GM19395 (cell line): ENCODE measurements around the gene MS4A12.
"Not testable (repeated sequence)": the region's sequence is repeated elsewhere in the genome, so short reads cannot be mapped to it uniquely, and the experiment has no call there.

ENCODE experiments used
- ATAC-seq: cut with Tn5 transposase; IDR thresholded peaks from one replicate; pipeline ENCODE4 v1.9.1; 2021; ENCODE audit warnings: mild to moderate bottlenecking, moderate library complexity; ENCODE audit not compliant: unreplicated experiment

MS4A12 gene, protein sequence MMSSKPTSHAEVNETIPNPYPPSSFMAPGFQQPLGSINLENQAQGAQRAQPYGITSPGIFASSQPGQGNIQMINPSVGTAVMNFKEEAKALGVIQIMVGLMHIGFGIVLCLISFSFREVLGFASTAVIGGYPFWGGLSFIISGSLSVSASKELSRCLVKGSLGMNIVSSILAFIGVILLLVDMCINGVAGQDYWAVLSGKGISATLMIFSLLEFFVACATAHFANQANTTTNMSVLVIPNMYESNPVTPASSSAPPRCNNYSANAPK

DNA sequence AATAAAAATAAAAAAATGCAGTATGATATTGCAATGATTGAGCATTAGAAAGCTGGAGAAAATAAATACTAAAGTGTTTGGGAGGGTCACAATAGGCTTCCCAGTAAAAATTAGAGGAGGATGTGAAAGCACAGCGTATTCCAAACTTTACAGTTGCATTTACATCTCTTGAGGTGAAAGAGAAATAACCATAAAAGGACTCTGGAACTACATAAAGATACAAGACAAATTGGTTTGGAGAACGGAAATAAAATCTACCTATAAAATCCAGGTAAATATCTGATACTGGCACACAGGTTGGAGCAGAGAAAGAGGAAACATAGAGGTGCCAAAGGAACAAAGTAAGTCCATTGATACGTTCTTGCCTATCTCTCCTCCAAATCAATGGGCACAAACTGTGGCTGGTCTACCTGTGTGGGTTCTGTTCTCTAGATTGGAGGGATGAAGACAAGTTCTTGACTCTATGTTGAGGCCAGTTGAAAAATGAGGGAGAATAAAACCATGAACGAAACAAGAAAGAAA is at the start of gene MS4A12:
MS4A12 (plus strand) TSS at position 291 of the 522 bp plus-strand sequence. CDS start 4,541 bp downstream, outside the sequence.
- ATAC-seq, result no peak

DNA sequence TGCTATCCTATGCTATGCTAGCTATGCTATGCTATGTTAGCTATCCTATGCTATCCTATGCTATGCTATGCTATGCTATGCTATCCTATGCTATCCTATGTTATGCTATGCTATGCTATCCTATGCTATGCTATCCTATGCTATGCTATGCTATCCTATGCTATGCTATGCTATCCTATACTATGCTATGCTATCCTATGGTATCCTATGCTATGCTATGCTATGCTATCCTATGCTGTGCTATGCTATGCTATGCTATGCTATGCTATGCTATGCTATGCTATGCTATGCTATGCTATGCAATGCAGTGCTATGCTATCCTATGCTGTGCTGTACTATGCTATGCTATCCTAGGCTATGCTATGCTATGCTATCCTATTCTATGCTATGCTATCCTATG is 45.5 kb upstream of the MS4A12 start:
- ATAC-seq, result no peak

DNA sequence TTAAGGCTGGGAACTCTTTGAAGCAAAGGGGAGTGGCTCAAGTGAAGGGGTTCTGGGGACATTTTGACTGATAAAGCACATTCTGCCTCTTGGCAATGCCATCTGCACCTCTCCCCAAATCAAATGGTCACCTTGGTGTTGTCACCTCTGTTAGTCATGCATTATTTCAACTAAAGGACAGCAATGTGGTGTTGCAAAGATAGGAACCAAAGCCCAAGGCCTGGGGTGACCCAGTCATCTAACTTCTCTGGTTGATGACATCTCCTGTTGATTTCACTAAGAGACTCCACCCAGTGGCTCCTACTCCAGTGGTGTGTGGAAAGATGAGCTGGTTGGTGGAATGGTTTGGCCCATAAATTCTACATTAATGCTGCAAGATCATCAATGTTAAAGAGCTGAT is 44.7 kb upstream of the MS4A12 start:
- no peak for ATAC-seq

DNA sequence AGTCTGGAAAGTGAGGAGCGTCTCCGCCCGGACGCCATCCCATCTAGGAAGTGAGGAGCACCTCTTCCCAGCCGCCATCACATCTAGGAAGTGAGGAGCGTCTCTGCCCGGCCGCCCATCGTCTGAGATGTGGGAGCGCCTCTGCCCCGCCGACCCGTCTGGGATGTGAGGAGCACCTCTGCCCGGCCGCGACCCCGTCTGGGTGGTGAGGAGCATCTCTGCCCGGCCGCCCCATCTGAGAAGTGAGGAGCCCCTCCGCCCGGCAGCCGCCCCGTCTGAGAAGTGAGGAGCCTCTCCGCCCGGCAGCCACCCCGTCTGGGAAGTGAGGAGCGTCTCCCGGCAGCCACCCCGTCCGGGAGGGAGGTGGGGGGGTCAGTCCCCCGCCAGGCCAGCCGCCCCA is 41.4 kb upstream of the MS4A12 start:
- not testable (repeated sequence) for ATAC-seq

DNA sequence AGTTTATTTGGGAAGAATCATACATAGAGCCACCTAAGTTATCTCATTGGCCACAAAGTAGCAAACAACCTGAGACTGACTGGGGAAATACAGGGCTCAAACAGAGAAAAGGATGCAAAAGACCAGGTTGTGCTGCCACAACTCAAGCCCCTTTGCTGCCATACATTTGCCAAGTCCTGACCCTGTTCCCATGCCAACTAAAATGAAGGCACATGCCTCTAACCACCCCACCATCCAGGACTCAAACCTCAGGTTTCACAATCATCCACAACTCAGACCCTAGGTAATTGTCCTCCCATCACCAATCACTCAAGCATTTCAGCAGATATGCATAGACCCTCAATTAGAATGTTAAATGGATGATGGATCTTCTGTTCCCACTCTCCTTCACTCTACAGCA is 38.4 kb upstream of the MS4A12 start:
- no peak for ATAC-seq

DNA sequence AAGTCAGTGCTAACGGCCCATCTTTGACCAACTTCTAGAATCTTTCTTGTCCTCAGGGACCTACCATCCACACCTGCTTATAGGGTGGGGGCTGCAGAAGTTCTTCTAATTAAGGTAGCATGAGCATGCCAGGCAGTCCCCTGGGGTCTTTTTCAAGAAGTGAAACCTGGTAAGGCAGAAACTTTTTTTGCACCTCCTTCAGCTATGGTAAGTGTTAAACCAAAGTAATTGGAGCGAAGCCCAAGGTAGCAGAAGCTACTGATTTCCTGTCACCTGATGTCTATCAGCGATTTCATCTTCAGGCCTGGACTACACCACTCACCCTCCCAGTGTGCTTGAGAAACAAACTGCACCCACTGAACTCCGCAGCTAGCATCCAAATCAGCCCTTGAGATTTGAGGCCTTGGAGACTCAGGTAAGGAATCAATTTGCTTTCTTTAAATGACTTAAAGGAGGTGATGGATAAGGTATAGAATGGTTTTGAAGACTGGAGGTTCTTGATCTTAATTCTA is 37.0 kb upstream of the MS4A12 start, which contains the start of gene MS4A1:
MS4A1 (plus strand) TSS at position 317 of the 512 bp plus-strand sequence. CDS start 6,528 bp downstream, outside the sequence.
- ATAC-seq, result peak; percentile 87

DNA sequence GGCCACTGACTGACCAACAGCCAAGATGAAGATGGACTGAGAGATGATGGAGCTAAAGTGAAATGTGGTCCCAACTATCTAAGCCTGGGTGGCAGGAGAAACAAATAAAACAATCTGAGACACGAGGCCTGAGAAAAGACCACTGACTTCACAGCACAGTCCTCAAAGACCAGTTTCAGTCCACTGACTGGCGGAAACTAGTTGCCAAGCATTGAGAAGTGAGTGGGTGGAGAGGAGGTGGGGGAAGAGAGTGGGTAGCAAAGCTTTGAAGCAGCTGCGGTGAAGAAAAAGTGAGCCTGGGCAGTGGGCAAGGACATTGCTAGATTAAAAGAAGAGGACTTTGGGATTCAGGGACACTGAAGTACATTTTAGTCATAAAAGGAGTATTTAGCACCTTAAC is 35.0 kb upstream of the MS4A12 start:
- peak; percentile 48 for ATAC-seq

DNA sequence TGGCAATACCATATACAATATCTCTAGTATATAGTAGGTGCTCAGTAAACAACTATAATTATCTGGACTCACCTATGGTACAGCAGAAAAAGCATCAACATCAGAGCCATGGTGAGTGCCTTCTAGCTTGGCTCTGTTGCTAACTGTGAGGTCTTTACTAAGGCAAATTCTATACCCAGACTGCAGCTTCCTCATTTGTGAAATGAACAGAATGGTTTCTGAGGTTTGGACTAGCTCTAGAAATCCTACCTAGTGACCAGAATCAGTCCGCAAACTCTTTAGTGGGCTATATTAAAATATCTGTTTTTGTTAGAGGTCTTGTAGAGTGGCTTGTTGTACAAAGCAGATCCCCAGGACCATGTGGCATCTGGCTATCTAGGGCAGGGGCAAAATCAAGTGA is 33.2 kb upstream of the MS4A12 start:
- peak; percentile 30 for ATAC-seq

DNA sequence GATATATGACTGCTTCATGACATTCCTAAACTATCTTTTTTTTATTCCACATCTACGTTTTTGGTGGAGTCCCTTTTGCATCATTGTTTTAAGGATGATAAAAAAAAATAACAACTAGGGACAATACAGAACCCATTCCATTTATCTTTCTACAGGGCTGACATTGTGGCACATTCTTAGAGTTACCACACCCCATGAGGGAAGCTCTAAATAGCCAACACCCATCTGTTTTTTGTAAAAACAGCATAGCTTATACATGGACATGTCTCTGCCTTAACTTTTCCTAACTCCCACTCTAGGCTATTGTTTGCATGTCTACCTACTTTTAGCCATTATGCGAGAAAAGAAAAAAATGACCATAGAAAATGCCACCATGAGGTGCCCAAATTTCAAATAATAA is 23.7 kb upstream of the MS4A12 start:
- ATAC-seq, result no peak

DNA sequence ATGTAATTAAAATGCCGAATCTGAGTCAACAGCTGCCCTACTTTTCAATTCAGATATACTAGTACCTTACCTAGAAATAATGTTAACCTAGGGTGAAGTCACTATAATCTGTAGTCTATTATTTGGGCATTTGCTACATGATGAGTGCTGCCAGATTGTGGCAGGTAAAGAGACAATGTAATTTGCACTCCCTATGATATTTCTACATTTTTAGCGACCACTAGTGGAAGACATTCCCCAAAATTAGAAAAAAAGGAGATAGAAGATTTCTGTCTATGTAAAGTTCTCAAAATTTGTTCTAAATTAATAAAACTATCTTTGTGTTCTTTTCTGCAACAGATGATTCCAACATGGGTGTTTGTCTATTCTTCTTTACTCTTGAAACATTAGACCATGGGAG is 22.9 kb upstream of the MS4A12 start:
- ATAC-seq, result no peak

DNA sequence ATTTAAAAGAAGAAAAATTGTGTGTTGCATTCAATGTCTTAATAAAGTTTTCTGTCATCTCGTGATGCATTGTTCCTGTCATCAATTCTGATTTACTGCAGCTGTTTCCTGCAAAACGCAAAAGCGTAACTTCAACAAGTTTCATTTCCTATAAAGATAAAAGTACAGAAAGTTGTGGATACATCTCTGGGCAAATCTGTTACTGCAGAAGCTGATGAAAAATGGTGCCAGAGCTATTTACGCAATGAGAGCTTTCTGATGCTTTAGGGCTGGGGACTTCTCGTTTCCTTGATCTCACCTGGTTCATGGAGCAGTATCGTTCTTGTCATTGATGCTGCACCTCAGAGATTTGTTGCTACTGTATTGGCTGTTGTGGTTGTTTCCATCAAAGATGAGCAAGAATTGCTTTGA is 15.5 kb upstream of the MS4A12 start:
- peak; percentile 89 for ATAC-seq

DNA sequence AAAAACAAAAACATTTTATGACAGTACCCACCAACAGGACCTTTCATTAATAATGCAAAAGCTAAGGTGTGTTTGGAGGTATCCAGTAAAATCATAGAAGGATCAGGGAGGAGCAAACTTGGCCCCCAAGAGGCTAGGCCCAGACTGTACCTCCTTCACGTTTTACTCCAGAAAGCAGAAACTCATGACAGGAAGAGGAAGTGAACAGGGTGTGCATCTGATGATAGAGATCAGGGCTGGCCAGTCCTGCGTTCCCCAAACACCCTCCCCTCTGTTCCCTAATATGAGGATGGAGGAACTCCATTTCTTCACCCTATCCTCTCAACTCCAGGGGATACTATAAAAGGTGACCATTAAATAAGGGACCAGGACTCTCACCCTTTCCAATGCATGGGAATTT is 10.2 kb upstream of the MS4A12 start:
- peak; percentile 42 for ATAC-seq

DNA sequence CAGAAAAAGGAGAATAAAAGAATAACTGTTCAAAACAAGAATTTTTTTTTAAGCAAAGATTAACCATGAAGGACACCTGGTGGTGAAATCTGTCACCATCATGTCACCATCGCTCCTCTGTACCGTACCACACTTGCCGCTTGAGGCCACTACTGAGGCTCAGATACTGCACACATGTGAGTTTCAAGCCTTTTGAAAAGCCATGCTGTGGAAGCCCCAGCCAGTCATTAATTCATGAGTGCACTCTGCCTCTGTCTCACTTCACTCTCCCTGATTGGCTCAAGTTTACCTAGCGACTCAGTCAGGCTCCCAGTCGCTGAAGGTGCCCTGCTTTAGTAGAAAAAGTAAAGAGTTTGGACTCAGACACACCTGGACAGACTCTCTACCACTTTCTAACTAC is 6.6 kb upstream of the MS4A12 start:
- ATAC-seq, result peak; percentile 99

DNA sequence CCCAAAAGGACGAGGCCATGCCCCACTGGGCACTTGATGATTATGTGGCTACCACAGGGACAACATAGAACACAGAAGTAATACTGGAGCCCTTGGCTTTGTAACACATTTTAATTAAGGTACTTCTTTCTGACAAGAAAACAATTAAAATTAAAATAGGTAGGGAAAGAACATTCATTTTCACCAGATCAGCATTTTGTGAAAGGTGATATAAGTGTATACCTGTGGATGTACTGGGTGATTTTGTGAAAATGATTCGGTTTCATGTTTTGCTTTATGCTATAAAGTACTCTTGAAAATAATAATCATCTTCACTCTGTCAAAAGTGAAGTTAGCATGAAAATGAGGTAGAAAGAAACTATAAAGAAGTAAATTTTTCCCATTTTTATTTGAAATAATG is 876 bp downstream of the MS4A12 start:
- no peak for ATAC-seq

DNA sequence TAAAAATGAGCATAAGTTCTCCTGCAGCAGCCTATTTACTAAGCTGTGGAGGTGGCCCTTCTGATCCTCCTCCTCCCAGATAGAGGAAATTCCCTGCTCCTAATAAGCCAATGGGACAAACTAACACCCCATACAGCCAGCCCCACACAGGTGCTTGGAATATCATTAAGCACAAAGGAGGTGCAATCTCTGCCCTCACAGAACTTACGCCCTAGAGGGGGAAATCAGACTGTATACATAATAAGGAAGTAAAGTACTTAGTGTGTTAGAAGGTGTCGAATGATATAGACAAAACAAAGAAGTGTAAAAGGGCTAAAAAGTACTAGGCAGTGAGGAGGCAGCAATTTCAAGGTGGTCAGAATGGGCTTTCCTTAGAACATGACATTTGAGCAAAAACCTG is 5.8 kb downstream of the MS4A12 start:
- ATAC-seq, result peak; percentile 30

DNA sequence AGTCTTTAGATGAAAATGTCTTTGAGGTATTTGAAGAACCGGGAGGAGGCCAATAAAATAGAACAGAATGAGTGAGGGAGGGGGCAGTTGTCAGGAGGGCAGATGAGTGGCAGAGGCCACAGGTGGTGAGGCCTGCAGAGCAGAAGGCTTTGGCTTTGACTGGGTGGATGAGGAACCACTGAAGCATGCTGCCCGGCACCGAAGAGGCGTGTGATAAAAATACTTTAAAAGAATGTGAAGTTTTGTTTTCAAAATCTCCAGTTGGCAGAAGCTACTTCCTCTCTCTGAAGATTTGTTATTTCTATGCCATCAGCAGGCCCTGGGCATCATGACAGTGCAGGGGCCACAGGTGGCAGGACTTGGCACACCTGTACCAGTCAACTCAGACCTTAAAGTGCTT is 6.3 kb downstream of the MS4A12 start:
- peak; percentile 71 for ATAC-seq

DNA sequence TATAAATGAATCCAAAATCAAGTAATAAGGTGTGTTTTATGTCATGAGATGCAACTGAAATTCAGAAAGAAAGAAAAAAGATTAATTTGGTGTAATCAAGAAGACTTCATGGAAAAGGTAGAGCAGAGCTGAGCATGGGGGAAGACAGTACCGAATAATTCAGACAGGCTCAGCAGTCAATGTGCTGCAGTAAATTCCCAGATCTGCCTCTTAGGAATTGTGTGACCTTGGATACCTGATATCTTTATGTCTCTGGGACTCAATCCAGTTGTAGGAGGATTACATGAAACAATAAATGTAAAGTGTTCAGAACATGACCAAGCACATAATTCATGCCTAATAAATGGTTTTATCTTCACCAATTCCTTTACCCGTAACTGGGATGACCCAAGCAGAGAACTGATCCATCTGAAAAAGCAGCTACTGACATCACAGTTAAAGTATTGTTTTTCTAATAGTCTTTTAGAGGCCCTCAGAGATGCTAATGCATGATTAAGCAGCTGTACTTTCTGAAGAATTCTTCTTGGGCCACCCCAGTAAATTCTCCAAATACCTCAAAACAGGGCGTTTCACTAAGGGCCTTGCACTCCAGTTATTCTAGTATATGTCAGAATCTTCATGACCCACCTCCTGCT is 7.8 kb downstream of the MS4A12 start:
- ATAC-seq, result no peak

DNA sequence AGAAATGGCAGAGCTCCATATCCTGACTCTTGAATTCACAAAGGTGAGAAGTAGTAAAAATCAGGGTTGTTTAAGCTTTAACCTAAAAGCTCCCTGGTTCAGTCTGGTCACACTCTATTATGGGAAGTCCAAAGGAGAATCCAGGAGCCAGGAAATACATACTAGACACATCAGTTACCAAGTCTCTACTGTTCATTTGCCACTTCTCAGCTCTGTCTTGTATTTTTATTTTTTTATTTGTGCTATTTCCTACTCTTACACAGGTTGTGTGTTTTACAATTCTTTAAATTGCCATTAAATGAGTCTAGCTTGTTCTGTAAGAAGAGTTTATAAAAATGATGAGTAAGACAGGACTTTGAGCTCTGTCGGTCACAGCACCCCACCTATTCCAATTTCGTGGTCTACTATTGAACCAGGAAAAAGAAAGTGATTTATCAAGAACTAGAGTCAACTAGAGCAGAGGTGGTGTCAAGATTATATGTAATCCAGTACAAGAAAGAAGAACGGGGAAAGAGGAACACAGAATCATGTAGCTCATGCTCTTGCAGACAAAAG is 9.7 kb downstream of the MS4A12 start:
- no peak for ATAC-seq

DNA sequence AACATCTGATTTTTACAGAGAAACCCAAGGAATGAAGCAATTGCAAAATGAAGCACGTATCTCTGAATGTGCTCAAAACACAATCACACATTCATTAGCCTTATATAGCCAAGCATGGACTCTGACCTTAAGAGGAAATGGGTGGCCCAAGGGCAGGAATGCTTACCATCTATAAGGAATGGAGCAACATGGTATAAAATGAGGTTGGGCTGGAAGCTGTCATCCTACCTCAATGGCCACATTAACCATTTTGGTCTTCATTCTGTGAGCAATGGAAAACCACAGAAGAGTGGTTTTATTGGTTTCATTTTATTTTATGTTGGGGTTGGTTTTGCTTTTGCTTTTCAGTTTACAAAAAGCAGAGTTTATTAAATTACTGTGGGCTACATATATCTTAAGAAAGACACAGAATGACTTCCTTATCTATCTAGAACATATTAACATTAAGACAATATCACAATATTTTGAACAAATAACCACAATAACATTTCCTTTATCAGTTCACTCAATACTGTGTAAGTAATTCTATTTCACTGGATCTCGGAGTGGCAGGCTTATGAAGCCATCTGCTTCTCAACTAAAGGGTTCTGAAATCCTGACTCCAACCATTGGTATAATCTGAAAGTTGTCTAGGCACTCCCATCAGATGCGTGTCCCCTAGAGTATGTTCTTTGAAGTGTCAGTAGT is 11.8 kb downstream of the MS4A12 start:
- ATAC-seq, result peak; percentile 57

DNA sequence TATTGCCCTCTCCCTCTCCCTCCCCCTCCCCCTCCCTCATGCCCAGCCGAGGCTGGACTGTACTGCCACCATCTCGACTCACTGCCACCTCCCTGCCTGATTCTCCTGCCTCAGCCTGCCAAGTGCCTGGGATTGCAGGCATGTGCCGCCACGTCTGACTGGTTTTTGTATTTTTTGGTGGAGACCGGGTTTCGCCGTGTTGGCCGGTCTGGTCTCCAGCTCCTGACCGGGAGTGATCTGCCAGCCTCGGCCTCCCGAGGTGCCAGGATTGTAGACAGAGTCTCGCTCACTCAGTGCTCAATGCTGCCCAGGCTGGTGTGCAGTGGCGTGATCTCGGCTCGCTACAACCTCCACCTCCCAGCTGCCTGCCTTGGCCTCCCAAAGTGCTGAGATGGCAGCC is 17.0 kb downstream of the MS4A12 start:
- not testable (repeated sequence) for ATAC-seq

DNA sequence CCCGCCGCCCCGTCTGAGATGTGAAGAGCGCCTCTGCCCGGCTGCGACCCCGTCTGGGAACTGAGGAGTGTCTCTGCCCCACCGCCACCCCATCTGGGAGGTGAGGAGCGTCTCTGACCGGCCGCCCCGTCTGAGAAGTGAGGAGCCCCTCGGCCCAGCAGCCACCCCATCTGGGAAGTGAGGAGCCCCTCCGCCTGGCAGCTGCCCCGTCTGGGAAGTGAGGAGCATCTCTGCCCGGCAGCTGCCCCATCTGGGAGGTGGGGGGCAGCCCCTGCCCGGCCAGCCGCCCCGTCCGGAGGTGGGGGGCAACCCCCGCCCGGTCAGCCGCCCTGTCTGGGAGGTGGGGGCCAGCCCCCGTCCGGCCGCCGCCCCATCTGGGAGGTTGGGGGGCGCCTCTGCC is 17.6 kb downstream of the MS4A12 start:
- not testable (repeated sequence) for ATAC-seq
